ENCODE data around the gene GRB7.

DNA sequence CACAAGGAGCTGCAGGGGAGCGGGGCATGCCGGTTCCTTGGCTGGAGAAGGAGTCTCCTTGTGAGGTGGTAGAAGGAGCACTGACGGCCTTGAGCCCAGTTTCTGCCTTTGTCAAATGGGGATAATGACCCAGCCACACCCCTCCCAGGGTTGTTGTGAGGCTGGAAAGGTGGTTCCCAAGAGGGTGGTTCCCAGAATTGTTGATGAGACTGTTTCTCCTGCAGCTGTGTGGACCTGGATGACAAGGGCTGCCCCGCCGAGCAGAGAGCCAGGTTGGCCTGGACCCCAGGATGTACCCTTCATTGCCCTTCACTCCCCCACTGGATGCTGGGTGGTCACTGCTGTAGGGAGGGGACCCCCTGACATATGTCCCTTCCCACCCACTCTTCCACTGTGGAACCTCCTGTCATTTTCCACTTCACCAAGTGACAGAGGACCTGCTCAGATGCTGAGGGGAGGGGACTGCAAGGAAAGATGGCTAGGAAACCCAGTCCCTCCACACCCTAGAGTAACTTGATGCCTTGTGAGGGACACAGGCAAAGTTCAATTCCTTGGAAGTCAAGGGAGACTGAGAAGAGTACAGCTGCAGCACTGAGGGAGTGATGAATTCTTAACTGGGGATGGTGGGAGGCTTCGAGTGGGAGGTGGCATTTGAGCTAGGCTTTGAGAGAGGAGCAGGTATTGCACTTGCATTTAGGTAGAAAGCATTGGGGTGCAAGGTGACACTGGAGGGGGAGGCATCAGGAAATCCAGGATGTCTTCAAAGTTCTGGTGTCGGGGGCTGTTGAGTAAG is 18.0 kb upstream of the GRB7 start:
- TF ChIP-seq, protein P1, sequence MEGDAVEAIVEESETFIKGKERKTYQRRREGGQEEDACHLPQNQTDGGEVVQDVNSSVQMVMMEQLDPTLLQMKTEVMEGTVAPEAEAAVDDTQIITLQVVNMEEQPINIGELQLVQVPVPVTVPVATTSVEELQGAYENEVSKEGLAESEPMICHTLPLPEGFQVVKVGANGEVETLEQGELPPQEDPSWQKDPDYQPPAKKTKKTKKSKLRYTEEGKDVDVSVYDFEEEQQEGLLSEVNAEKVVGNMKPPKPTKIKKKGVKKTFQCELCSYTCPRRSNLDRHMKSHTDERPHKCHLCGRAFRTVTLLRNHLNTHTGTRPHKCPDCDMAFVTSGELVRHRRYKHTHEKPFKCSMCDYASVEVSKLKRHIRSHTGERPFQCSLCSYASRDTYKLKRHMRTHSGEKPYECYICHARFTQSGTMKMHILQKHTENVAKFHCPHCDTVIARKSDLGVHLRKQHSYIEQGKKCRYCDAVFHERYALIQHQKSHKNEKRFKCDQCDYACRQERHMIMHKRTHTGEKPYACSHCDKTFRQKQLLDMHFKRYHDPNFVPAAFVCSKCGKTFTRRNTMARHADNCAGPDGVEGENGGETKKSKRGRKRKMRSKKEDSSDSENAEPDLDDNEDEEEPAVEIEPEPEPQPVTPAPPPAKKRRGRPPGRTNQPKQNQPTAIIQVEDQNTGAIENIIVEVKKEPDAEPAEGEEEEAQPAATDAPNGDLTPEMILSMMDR (IDR thresholded peaks at IDR 0.05): no peak
- no peak for TF ChIP-seq POLR2A (IDR thresholded peaks at IDR 0.05)

Data from uterus (tissue), 2 donors.